Activated CD4-positive, alpha-beta T cell treated with anti-CD3 and anti-CD28 coated beads, Interleukin-2, amount 50 U/mL, for 48 hours (primary cell): Measurements from ENCODE around the gene RWDD3.

Experiments used
- DNase-seq, 2 experiments: peaks; one replicate each; pipeline ENCODE4 v3.0.0-alpha.2; 2020

The RWDD3 gene

DNA sequence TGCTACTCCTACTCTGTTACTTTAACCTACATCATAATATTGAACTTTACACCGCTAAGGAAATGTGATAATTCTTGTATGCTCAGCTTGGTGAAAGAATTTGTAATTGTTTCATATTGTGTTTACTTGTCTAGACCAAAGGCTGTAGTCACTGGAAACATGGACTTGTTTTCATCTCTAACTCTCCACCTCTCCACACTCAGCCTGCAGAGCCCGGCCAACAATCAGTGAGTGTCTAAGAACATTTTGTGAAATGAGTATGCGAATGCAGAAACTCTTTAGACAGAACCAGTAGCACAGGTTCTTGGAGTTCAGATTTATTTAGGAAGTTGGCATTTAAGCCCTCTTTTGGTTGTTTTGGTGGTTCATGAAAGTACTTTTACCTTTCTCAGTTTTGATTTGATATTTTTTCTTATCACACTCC lies 3.2 kb upstream of the RWDD3 start:
- no peak for DNase-seq

GRCh38 chr1:95232646-95233318 lies 1.2 kb upstream of the RWDD3 start:
- DNase-seq, result no peak

DNA sequence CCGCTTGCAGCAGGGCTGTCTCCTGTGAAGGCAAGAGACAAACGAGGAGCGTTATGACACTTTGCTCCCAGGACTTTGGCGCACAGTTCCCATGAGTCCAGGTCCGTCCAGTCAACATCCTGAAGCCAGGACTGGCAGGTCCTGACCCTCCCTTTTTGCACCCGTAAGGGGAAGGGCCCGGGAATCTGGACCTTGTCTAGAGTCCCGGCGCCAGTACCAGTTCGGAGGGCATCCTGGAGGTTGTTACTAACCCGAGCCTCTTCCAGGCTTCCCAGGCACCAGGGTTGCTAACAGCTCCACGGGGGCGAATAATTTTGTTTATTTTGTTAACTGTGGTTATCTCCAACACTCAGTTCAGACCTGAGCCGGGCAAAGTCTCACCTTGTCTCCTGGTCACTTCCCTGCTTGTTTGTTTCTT lies 682 bp upstream of the RWDD3 start:
- no peak for DNase-seq

DNA sequence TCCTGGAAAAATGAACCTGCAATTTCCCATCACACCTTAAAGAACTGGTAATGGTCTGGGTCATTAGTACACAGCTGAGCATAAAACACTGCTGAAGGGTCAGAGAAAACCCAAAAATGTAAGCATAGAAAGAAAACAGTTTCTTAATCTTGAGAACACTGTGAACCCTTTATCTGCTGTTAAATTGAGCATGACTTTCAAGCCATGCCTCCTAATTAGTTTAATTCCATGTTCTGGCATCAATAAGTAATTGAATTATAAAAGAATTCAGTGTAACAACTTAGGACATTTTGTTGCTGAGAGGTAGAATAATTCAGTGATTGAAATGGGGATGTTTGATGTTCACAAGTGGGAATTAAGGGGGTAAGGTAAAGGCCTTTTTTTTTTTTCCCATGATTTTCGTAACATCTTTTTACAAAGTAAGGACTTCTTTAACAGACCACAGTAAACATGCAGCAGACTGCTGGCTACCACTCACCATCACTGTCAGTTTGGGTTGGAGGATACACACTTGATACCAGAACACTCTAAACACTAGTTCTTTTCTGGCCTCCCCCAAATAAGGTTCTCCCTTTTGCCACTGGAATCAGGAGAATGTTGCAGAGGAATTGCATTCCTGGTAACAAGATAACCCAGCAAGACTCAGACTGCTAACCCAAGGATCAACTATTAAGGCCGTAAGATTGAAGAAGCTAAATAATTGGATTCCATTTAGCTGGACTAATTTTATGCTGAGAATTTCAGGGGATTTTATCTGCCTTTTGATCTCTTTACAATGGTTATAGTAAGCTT lies 3.0 kb downstream of the RWDD3 start:
- no peak for DNase-seq

- no peak for DNase-seq
Observed at GRCh38 chr1:95237981-95238703, 4.1 kb downstream of the RWDD3 start.

DNA sequence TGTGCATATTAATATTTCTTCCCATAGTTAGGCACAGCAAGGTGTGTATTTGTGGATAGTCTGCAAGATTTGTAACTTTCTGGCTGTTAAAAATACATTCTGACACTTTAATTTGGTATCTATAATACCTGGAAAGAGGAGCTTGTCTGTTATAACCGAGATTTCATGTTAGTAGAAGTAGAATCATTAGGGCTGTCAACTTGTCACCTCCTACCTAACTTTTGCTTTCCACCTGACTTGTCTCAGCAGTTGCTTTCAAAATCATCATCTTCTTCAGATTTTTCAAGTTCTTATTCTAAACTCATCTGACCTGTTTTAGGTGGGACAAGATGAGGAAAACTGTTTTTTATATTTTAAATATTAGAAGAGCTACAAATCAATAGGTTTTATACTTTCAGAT lies 11.0 kb downstream of the RWDD3 start:
- no peak for DNase-seq

GRCh38 chr1:95246511-95246910 lies 12.5 kb downstream of the RWDD3 start:
- no peak for DNase-seq

DNA sequence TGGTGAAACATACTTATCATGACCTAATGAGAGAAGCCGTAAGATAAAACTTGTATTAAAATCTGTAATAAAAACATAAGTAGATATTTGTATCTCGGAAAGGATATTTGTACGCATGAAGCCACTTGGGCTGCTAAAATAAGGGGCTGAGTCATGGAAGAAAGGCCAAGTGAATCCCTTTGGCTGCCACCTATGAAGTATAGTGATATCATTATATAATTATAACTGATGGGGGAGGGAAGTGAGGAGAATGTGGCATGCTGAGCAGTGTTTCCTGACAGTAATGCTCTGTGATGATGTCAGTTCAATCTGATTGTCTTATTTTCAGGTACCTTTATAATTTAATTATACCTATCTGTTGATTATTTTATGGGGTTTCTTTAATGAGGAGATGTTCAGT lies 13.6 kb downstream of the RWDD3 start:
- no peak for DNase-seq

GRCh38 chr1:95249916-95250315 lies 15.9 kb downstream of the RWDD3 start:
- no peak for DNase-seq

DNA sequence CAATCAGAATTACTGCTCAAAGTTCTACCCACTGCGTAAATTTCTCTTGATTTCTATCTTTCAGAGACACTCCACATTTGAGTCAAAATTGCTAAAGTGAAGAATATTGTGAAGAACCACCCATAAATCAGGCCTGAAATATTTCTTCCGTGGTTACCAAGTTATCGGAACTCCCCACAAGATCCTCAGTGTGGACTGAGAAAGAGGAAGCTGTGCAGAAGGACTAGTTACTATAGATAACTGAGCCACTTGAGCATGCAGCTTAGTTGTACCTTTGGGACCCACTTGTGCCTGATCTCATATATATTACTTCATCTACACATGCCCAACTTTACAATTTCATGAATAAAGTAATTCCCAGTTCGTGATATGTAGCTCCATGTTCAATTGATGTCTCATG lies 18.4 kb downstream of the RWDD3 start:
- DNase-seq, result no peak

DNA sequence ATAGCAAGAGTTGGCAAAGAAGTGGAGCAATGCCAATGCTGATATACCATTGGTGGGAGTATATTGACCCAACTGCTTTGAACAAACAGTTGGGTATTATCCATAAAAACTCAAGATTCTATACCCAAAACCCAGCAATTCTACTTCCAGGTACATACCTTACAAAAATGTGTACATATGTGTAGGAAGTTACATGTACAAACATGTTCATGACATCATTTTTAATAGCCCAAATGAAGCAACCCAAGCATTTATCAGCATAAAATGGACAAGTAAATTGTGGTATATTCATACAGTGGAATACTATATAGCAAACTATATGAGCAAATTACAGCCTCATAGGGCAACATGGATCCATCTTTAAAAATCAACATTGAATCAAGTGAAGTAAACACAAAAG lies 20.9 kb downstream of the RWDD3 start:
- no peak for DNase-seq

- DNase-seq, result no peak
Observed at GRCh38 chr1:95255826-95256225, 21.8 kb downstream of the RWDD3 start.

GRCh38 chr1:95257758-95258157 lies 23.7 kb downstream of the RWDD3 start:
- DNase-seq, result no peak

DNA sequence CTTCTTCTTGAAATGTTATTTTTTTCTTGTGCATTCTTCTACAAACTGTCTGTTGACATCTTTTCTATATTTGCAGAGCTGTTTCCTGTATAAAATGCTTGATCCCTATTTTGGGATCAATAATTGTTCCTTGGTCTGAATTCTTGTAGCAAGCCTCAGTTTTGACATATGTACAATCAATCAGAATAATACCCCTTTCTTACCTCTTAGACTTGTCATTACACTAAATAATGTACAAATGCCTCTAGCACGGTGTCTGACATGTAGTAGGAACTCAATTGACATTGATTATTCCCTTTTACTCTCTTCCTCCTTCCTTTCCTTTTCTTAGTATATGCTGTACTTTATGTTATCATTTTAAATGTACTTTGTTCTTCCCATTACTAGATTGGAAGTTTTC lies 25.2 kb downstream of the RWDD3 start:
- no peak for DNase-seq

DNA sequence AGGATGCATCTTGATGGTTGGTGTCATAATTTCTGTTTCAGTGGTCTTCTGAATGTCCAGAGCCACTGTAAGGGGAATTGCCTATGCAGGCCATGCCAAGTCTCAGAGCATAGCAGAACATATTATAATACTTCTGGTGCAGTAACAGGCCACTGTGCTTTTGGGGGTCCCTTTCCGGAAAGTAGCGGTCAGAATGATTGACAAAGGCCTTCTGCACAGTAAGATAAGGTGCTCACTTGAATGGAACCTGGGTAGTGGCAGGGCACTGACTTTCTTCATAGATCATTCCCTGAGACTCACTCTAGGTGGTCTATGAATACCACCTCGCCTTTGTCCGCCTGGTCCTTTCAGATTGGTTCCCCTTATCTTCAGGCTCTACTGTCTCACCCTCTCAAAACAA lies 28.9 kb downstream of the RWDD3 start:
- DNase-seq, result no peak

- DNase-seq, result no peak
Observed at GRCh38 chr1:95263450-95263849, 29.4 kb downstream of the RWDD3 start.

DNA sequence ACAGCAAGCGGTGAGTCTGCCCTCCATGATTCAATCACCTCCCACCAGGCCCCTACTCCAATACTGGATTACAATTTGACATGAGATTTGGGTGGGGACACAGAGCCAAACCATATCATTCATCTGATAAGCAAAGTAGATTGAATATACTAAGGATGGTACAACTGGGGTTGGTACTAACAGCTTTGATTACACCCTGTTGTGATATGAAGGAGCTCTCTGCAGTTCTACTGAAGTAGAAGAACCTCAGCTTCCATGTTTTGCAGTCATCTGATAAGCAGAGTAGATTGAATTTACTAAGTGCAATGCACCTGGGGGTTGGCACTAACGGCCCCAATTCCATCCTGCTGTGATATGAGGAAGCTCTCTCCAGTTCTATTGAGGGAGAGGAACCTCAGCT lies 31.1 kb downstream of the RWDD3 start:
- DNase-seq, result no peak

DNA sequence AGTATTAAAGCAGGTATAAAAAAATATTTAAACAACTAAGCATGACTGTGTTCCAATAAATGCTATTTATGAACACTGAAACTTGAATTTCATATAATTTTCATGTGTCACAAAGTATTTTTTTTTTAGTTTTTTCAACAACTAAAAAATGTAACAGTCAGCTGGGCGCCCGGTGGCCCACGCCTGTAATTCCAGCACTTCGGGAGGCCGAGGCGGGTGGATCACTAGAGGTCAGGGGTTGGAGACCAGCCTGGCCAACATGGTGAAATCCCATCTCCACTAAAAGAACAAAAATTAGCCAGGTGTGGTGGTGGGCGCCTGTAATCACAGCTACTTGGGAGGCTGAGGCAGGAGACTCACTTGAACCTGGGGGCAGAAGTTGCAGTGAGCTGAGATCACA lies 42.4 kb downstream of the RWDD3 start:
- no peak for DNase-seq

DNA sequence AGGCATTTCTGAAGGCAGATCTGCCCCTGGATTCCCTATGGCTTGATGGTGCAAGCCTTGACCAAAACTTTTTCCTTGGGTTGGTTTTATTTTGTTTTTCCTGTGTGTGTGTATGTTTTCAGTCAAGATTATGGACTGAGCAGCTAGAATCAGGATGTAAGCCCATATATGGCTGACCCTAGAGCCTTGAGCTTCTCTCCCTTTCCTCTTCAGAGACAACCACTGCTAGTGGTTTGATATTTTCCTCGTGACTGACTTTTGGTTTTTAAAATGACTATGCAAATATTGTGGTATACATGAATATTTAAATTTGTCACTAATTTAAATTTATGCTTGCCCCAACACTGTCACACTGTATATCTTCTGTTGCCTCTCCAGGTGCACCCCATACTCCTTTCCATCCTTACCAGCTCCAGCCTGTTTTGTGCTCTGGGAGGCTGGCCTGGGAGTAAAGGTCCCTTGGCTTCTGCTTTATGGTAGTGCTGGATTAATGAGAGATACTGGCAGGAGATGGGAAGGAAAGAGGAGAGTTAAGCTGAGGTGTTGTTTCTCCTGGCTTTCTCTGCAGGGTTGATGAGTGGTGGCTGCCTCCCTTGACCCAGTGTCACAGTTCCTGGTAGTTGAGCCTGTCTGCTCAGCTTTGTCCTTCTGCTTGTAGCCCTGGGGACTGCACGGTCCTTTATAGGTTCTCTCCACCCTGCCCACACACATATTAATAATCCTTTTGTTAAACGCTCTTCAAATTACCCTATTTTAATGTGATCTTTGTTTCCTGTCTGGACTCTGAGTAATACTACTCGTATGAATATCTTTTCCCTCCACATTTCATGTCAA lies 44.4 kb downstream of the RWDD3 start:
- no peak for DNase-seq

DNA sequence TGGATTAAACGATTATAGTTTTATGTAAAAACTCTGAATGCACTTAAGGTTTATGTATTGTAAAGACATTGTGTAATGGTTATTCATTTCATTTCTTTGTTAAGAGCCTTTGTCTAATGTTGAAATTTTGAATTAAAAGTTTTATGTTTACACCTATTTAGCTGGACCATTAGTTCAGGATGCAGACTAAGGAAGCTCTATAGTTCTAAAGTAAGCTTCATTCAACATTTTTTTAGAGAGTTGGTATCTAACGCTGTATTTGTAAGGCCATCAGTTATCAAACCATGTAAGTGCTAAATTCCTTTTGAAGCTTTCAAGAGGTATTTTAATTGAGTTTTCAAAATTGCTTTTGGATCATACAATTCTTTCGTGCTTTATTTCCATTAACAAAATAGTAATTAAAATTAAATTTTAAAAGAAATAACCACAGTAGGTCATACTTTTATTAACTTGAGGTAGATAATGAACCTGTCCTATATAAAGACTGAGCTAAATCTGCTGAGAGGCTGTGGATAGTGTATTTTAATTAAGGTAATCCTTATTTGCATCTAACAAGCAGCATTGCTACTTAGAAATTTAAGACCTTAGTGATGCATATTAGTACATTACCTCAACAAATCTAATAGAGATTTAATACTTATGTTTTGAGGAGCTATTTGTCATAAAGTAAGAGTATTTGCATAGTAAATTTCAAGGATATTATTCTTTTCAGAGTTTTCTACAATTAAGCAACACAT lies 47.9 kb downstream of the RWDD3 start:
- DNase-seq, result no peak

- no peak for DNase-seq
Observed at GRCh38 chr1:95282518-95282895, 48.5 kb downstream of the RWDD3 start.

DNA sequence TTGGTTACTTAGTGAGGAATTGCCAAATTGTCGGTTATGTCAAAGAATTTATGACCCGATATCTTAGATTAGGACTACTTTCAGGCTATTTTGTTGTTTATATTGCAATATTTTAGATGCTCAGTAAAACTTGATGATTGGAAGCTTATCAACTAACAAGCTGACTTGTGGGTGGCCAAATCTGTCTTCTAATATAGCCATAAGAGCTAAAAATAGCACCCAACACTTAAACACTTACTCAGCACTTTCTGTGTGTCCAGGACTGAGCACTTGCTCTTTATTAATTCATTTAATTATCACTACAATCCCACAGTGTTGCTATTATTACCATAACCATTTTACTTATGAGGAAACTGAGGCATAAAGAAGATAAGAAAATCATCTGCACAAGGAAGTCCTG lies 50.4 kb downstream of the RWDD3 start:
- no peak for DNase-seq
